Measurements from ENCODE around the gene ABCB10. TPM values are rescaled to one million over a fixed set of nuclear protein-coding genes. Genes with fewer than 3 reads are reported as not detected.
"Not testable (repeated sequence)": the region's sequence is repeated elsewhere in the genome, so short reads cannot be mapped to it uniquely, and the experiment has no call there.

The ABCB10 gene
- total and polyA plus RNA-seq, 4 donors = 14.5 to 20.0 (median 17.5) TPM

- H3K36me3 ChIP-seq (ENCODE audit: control insufficient read depth, insufficient read depth, low read length) = peaks cover 32% of the 10 kb centered on the region
Measured at GRCh38 chr1:229487181-229487580, 71.3 kb downstream of the ABCB10 start.

GRCh38 chr1:229485318-229485717 is 73.2 kb downstream of the ABCB10 start:
- Histone ChIP-seq H3K9me3 (ENCODE audit: control insufficient read depth, insufficient read depth, low read length) (no peaks in the 10 kb centered on the region), H3K36me3 (ENCODE audit: control insufficient read depth, insufficient read depth, low read length) (peaks cover 27% of the 10 kb centered on the region), H3K27me3 (ENCODE audit: control insufficient read depth, insufficient read depth, low read length) (no peaks in the 10 kb centered on the region), H3K4me3 (ENCODE audit: low read depth, low read length) (no peak overlapping the region), H3K4me1 (ENCODE audit: control insufficient read depth, insufficient read depth, low read length) (no peaks in the 10 kb centered on the region), H3K27ac (ENCODE audit: low read depth, low read length) (no peak overlapping the region)
- no CpG with 5 or more reads among the region's 1 CpG for WGBS (ENCODE audit: insufficient coverage)
- no peak for DNase-seq (ENCODE audit: low read depth in 4 of 6, low spot score in 6 of 6)

More at GRCh38 chr1:229487181-229487580, 71.3 kb downstream of the ABCB10 start:
- no CpG with 5 or more reads among the region's 1 CpG for WGBS (ENCODE audit: insufficient coverage)
- H3K27ac ChIP-seq (ENCODE audit: low read depth, low read length) = no peak overlapping the region
- no peaks in the 10 kb centered on the region for H3K9me3 ChIP-seq (ENCODE audit: control insufficient read depth, insufficient read depth, low read length)
- H3K27me3 ChIP-seq (ENCODE audit: control insufficient read depth, insufficient read depth, low read length) = no peaks in the 10 kb centered on the region
- H3K4me3 ChIP-seq (ENCODE audit: low read depth, low read length) = no peak overlapping the region
- no peaks in the 10 kb centered on the region for H3K4me1 ChIP-seq (ENCODE audit: control insufficient read depth, insufficient read depth, low read length)
- DNase-seq (ENCODE audit: low read depth in 4 of 6, low spot score in 6 of 6) = no peak

- Histone ChIP-seq H3K9me3 (ENCODE audit: control insufficient read depth, insufficient read depth, low read length) (no peaks in the 10 kb centered on the region), H3K27me3 (ENCODE audit: control insufficient read depth, insufficient read depth, low read length) (no peaks in the 10 kb centered on the region), H3K36me3 (ENCODE audit: control insufficient read depth, insufficient read depth, low read length) (peaks cover 32% of the 10 kb centered on the region), H3K4me3 (ENCODE audit: low read depth, low read length) (no peak overlapping the region), H3K27ac (ENCODE audit: low read depth, low read length) (no peak overlapping the region), H3K4me1 (ENCODE audit: control insufficient read depth, insufficient read depth, low read length) (no peaks in the 10 kb centered on the region)
- 92% methylated on average over 3 of the region's 5 CpGs for WGBS (ENCODE audit: insufficient coverage)
- DNase-seq (ENCODE audit: low read depth in 4 of 6, low spot score in 6 of 6) = no peak
Measured at GRCh38 chr1:229482511-229482910, 76.0 kb downstream of the ABCB10 start.

- Histone ChIP-seq H3K4me1 (ENCODE audit: control insufficient read depth, insufficient read depth, low read length) (no peaks in the 10 kb centered on the region), H3K9me3 (ENCODE audit: control insufficient read depth, insufficient read depth, low read length) (no peaks in the 10 kb centered on the region), H3K36me3 (ENCODE audit: control insufficient read depth, insufficient read depth, low read length) (peaks cover 38% of the 10 kb centered on the region), H3K27me3 (ENCODE audit: control insufficient read depth, insufficient read depth, low read length) (no peaks in the 10 kb centered on the region), H3K27ac (ENCODE audit: low read depth, low read length) (no peak overlapping the region), H3K4me3 (ENCODE audit: low read depth, low read length) (no peak overlapping the region)
- WGBS (ENCODE audit: insufficient coverage) = no CpG with 5 or more reads among the region's 7 CpGs
- no peak for DNase-seq (ENCODE audit: low read depth in 4 of 6, low spot score in 6 of 6)
Measured at GRCh38 chr1:229480495-229480894, 78.0 kb downstream of the ABCB10 start.

- no peak for DNase-seq (ENCODE audit: low read depth in 4 of 6, low spot score in 6 of 6)
- 87% methylated on average over 5 of the region's 10 CpGs for WGBS (ENCODE audit: insufficient coverage)
Measured at GRCh38 chr1:229479660-229480399, 78.7 kb downstream of the ABCB10 start.

GRCh38 chr1:229478852-229479251 is 79.7 kb downstream of the ABCB10 start:
- Histone ChIP-seq H3K27me3 (ENCODE audit: control insufficient read depth, insufficient read depth, low read length) (no peaks in the 10 kb centered on the region), H3K27ac (ENCODE audit: low read depth, low read length) (no peak overlapping the region), H3K4me1 (ENCODE audit: control insufficient read depth, insufficient read depth, low read length) (no peaks in the 10 kb centered on the region), H3K4me3 (ENCODE audit: low read depth, low read length) (no peak overlapping the region), H3K9me3 (ENCODE audit: control insufficient read depth, insufficient read depth, low read length) (no peaks in the 10 kb centered on the region), H3K36me3 (ENCODE audit: control insufficient read depth, insufficient read depth, low read length) (peaks cover 46% of the 10 kb centered on the region)
- WGBS (ENCODE audit: insufficient coverage) = 100% methylated on average over 1 of the region's 1 CpG
- no peak for DNase-seq (ENCODE audit: low read depth in 4 of 6, low spot score in 6 of 6)

More at GRCh38 chr1:229479660-229480399, 78.7 kb downstream of the ABCB10 start:
- no peaks in the 10 kb centered on the region for H3K4me1 ChIP-seq (ENCODE audit: control insufficient read depth, insufficient read depth, low read length)
- H3K27me3 ChIP-seq (ENCODE audit: control insufficient read depth, insufficient read depth, low read length) = no peaks in the 10 kb centered on the region
- no peaks in the 10 kb centered on the region for H3K9me3 ChIP-seq (ENCODE audit: control insufficient read depth, insufficient read depth, low read length)
- no peak overlapping the region for H3K4me3 ChIP-seq (ENCODE audit: low read depth, low read length)
- no peak overlapping the region for H3K27ac ChIP-seq (ENCODE audit: low read depth, low read length)
- peaks cover 41% of the 10 kb centered on the region for H3K36me3 ChIP-seq (ENCODE audit: control insufficient read depth, insufficient read depth, low read length)

- H3K4me1 ChIP-seq (ENCODE audit: control insufficient read depth, insufficient read depth, low read length); H3K4me3 ChIP-seq (ENCODE audit: low read depth, low read length); DNase-seq (ENCODE audit: low read depth in 4 of 6, low spot score in 6 of 6); H3K27me3 ChIP-seq (ENCODE audit: control insufficient read depth, insufficient read depth, low read length); H3K27ac ChIP-seq (ENCODE audit: low read depth, low read length); H3K9me3 ChIP-seq (ENCODE audit: control insufficient read depth, insufficient read depth, low read length): not testable (repeated sequence)
- 82% methylated on average over 2 of the region's 13 CpGs for WGBS (ENCODE audit: insufficient coverage)
- peaks cover 46% of the 10 kb centered on the region for H3K36me3 ChIP-seq (ENCODE audit: control insufficient read depth, insufficient read depth, low read length)
Measured at GRCh38 chr1:229475859-229476258, 82.6 kb downstream of the ABCB10 start.

- Histone ChIP-seq H3K27me3 (ENCODE audit: control insufficient read depth, insufficient read depth, low read length) (no peaks in the 10 kb centered on the region), H3K4me3 (ENCODE audit: low read depth, low read length) (no peak overlapping the region), H3K4me1 (ENCODE audit: control insufficient read depth, insufficient read depth, low read length) (no peaks in the 10 kb centered on the region), H3K9me3 (ENCODE audit: control insufficient read depth, insufficient read depth, low read length) (no peaks in the 10 kb centered on the region), H3K27ac (ENCODE audit: low read depth, low read length) (no peak overlapping the region), H3K36me3 (ENCODE audit: control insufficient read depth, insufficient read depth, low read length) (peaks cover 52% of the 10 kb centered on the region)
- DNase-seq (ENCODE audit: low read depth in 4 of 6, low spot score in 6 of 6) = no peak
- WGBS (ENCODE audit: insufficient coverage) = 100% methylated on average over 1 of the region's 2 CpGs
Measured at GRCh38 chr1:229474509-229474908, 84.0 kb downstream of the ABCB10 start.

GRCh38 chr1:229471175-229471574 is 87.3 kb downstream of the ABCB10 start:
- H3K9me3 ChIP-seq (ENCODE audit: control insufficient read depth, insufficient read depth, low read length) = no peaks in the 10 kb centered on the region
- no peaks in the 10 kb centered on the region for H3K27me3 ChIP-seq (ENCODE audit: control insufficient read depth, insufficient read depth, low read length)
- no peaks in the 10 kb centered on the region for H3K4me1 ChIP-seq (ENCODE audit: control insufficient read depth, insufficient read depth, low read length)
- peaks cover 49% of the 10 kb centered on the region for H3K36me3 ChIP-seq (ENCODE audit: control insufficient read depth, insufficient read depth, low read length)
- H3K4me3 ChIP-seq (ENCODE audit: low read depth, low read length) = no peak overlapping the region
- no peak overlapping the region for H3K27ac ChIP-seq (ENCODE audit: low read depth, low read length)
- WGBS (ENCODE audit: insufficient coverage) = 100% methylated on average over 2 of the region's 3 CpGs
- no peak for DNase-seq (ENCODE audit: low read depth in 4 of 6, low spot score in 6 of 6)

- Histone ChIP-seq H3K36me3 (ENCODE audit: control insufficient read depth, insufficient read depth, low read length) (peaks cover 47% of the 10 kb centered on the region), H3K9me3 (ENCODE audit: control insufficient read depth, insufficient read depth, low read length) (no peaks in the 10 kb centered on the region), H3K27ac (ENCODE audit: low read depth, low read length) (no peak overlapping the region), H3K4me1 (ENCODE audit: control insufficient read depth, insufficient read depth, low read length) (no peaks in the 10 kb centered on the region), H3K27me3 (ENCODE audit: control insufficient read depth, insufficient read depth, low read length) (no peaks in the 10 kb centered on the region), H3K4me3 (ENCODE audit: low read depth, low read length) (no peak overlapping the region)
- no peak for DNase-seq (ENCODE audit: low read depth in 4 of 6, low spot score in 6 of 6)
- 93% methylated on average over 5 of the region's 8 CpGs for WGBS (ENCODE audit: insufficient coverage)
Measured at GRCh38 chr1:229470406-229471043, 88.0 kb downstream of the ABCB10 start.

All from spinal cord (tissue), 10 donors.